Endothelial cell of umbilical vein (primary cell): ENCODE measurements around the gene FLVCR2.

Experiments
- CTCF ChIP-seq, 2 donors: IDR thresholded peaks; 1 replicate in 1 of 2; 2 replicates in 1 of 2; pipeline ENCODE4 v1.5.1; 2011; ENCODE audit warnings: low read length in 2 of 2, mild to moderate bottlenecking in 2 of 2, moderate library complexity in 2 of 2, control low read depth in 1 of 2, inconsistent platforms in 1 of 2, low read depth in 1 of 2; ENCODE audit not compliant: insufficient read depth in 1 of 2; ENCODE audit errors: extremely low read depth in 1 of 2
- EZH2 ChIP-seq: IDR thresholded peaks from 2 replicates; pipeline ENCODE4 v1.6.1; 2012; ENCODE audit warnings: borderline replicate concordance, low read depth, mild to moderate bottlenecking, moderate library complexity, low read length, inconsistent platforms; ENCODE audit not compliant: severe bottlenecking
- FOS ChIP-seq: IDR thresholded peaks from 2 replicates; pipeline ENCODE4 v1.6.1; 2011; ENCODE audit warnings: mild to moderate bottlenecking, low read length, moderate library complexity, borderline replicate concordance; ENCODE audit not compliant: insufficient read depth
- MAX ChIP-seq: IDR thresholded peaks from 2 replicates; pipeline ENCODE4 v1.6.1; 2011; ENCODE audit not compliant: insufficient read depth, insufficient read length
- MYC ChIP-seq: IDR thresholded peaks from one replicate; pipeline ENCODE4 v1.6.1; 2011; ENCODE audit warnings: mild to moderate bottlenecking, low read depth, low read length
- POLR2A ChIP-seq: IDR thresholded peaks from 2 replicates; pipeline ENCODE4 v1.6.1; 2012; ENCODE audit warnings: low read depth, mild to moderate bottlenecking, control low read depth, low read length
- POLR2AphosphoS5 ChIP-seq: IDR thresholded peaks from 2 replicates; pipeline ENCODE4 v1.6.1; 2012; ENCODE audit warnings: low read depth, mild to moderate bottlenecking, control low read depth, low read length, moderate library complexity; ENCODE audit not compliant: insufficient read depth

- TF ChIP-seq POLR2A, result no peak
- TF ChIP-seq CTCF (IDR thresholded peaks at IDR 0.05; ENCODE audit: extremely low read depth in 1 of 2, insufficient read depth in 1 of 2, low read depth in 1 of 2, low read length in 2 of 2), result no peak
- TF ChIP-seq EZH2, result no peak
- no peak for TF ChIP-seq MYC
- TF ChIP-seq POLR2AphosphoS5, result no peak
- no peak for TF ChIP-seq MAX
- no peak for TF ChIP-seq FOS
These were observed 20.0 kb upstream of the FLVCR2 start for GRCh38 chr14:75558440-75558839.
